KOPT-K1 (cell line): ENCODE results near the gene CHST9.
"Not testable (repeated sequence)": the region's sequence is repeated elsewhere in the genome, so short reads cannot be mapped to it uniquely, and the experiment has no call there.

Source experiments
- H3K27ac ChIP-seq: fragments of 200-600 bp; sonication (generic); 2 replicates; pipeline ENCODE4 v1.5.1; 2016; ENCODE audit warnings: antibody characterized with exemption, mild to moderate bottlenecking, low read depth, low read length; ENCODE audit not compliant: poor library complexity, severe bottlenecking
- H3K36me3 ChIP-seq: fragments of 200-600 bp; sonication (generic); 2 replicates; pipeline ENCODE4 v1.5.1; 2017; ENCODE audit warnings: antibody characterized with exemption, mild to moderate bottlenecking, low read length, moderate library complexity; ENCODE audit not compliant: insufficient read depth
- H3K9me3 ChIP-seq: fragments of 200-600 bp; sonication (generic); 2 replicates; pipeline ENCODE4 v1.5.1; 2017; ENCODE audit warnings: antibody characterized with exemption, low read length, mild to moderate bottlenecking; ENCODE audit not compliant: insufficient read depth, poor library complexity, severe bottlenecking

CHST9 gene, protein sequence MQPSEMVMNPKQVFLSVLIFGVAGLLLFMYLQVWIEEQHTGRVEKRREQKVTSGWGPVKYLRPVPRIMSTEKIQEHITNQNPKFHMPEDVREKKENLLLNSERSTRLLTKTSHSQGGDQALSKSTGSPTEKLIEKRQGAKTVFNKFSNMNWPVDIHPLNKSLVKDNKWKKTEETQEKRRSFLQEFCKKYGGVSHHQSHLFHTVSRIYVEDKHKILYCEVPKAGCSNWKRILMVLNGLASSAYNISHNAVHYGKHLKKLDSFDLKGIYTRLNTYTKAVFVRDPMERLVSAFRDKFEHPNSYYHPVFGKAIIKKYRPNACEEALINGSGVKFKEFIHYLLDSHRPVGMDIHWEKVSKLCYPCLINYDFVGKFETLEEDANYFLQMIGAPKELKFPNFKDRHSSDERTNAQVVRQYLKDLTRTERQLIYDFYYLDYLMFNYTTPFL

GRCh38 chr18:27185025-27185763 is at the start of gene CHST9:
TSS of gene CHST9 (minus strand) at chr18:27185308. CDS start at chr18:27142809, 42,499 bp downstream.
- no peaks in the 10 kb centered on the region for H3K36me3 ChIP-seq

GRCh38 chr18:27232355-27232754 is 47.2 kb upstream of the CHST9 start:
- H3K27ac ChIP-seq, H3K36me3 ChIP-seq, H3K9me3 ChIP-seq: not testable (repeated sequence)

More at GRCh38 chr18:27185025-27185763, at the start of gene CHST9:
- Histone ChIP-seq H3K9me3 (no peaks in the 10 kb centered on the region), H3K27ac (no peak within 1 kb of the TSS)

GRCh38 chr18:27231671-27232070 is 46.6 kb upstream of the CHST9 start:
- not testable (repeated sequence) for H3K36me3 ChIP-seq

GRCh38 chr18:27231221-27231620 is 46.1 kb upstream of the CHST9 start:
- H3K9me3 ChIP-seq, H3K27ac ChIP-seq, H3K36me3 ChIP-seq: not testable (repeated sequence)

More at GRCh38 chr18:27231671-27232070, 46.6 kb upstream of the CHST9 start:
- not testable (repeated sequence) for H3K27ac ChIP-seq, H3K9me3 ChIP-seq

DNA sequence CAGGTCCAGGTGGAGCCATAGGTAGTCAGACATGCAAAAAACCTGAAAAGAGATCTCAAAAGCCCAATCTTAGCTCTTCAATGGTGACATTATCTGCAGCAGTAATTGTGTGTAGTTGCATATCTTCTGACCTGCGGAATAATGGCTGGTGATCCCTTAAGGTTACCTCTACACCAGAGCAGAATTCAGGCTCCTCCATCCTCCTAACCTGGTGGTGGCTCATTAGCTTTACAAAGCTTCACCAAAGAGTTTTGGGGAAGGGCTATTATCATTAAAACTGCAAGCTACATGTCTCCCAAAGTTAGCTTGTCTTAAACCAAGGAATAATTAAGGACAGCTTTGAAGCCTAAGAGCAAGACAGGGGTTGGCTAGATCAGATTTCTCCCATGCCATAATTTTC is 42.6 kb upstream of the CHST9 start:
- no peaks in the 10 kb centered on the region for H3K9me3 ChIP-seq
- no peaks in the 10 kb centered on the region for H3K36me3 ChIP-seq
- H3K27ac ChIP-seq = no peak overlapping the region

GRCh38 chr18:27226556-27227075 is 41.5 kb upstream of the CHST9 start:
- Histone ChIP-seq H3K9me3 (no peaks in the 10 kb centered on the region), H3K27ac (no peak overlapping the region), H3K36me3 (no peaks in the 10 kb centered on the region)

DNA sequence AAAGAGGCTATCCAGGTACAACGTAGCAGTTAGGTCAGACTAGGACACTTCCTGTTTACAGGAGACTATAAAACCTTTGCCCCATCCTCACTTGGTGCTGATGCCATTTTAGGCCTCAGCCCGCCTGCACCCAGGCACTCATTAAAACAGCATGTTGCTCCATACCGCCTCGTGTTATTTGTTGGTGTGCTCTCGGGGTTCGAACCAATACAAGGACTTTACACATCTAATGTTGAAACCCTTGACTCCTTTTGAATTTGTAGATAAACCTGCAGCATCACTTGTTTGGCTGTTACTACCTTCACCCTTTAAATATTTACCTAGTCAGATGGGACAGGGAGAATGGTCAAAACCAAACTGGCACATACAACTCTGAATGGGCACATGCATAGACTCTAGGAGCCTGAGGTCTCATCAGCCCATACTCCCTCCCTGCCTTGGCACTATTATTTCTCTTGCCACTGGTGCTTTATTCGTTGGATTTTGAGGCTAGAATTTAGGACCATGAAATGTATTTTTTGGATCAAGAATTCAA is 40.9 kb upstream of the CHST9 start:
- Histone ChIP-seq H3K36me3 (no peaks in the 10 kb centered on the region), H3K27ac (no peak overlapping the region), H3K9me3 (no peaks in the 10 kb centered on the region)

DNA sequence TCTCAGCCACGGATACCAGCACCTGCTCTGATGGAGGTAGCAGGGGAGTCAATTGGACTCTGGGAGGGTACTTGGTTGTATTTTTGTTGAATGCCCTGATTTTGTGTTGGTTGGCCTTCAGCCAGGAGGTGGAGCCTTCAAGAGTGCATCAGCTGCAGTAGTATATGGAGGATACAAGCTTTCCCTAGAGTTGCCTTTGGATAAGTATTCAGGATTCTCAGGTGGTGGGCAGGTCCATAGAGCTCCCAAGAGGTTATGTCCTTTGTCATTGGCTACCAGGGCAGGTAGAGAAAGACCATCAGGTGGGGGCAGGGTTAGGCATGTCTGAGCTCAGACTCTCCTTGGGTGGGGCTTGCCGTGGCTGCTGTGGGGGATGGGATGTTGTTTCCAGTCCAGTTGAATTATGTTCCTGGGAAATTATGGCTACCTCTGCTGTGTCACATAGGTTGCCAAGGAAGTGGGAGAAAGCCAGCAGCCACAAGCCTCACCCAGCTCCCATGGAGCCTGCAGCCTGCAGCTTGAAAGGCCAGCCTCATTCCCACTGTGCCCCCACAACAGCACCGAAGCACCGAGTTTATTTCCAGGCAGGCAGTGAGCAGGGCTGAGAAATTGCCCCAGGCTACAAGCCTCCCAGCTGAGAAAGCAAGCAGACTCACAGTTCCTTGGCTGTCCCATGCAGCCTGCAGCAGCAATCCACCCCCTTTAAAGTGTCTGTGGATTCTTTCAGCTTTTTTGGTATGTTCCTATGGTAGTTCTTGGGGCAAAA is 38.6 kb upstream of the CHST9 start:
- Histone ChIP-seq H3K27ac (no peak overlapping the region), H3K36me3 (no peaks in the 10 kb centered on the region)

GRCh38 chr18:27214831-27215230 is 29.7 kb upstream of the CHST9 start:
- Histone ChIP-seq H3K9me3 (no peaks in the 10 kb centered on the region), H3K36me3 (no peaks in the 10 kb centered on the region), H3K27ac (no peak overlapping the region)

More for the DNA sequence above, 38.6 kb upstream of the CHST9 start:
- H3K9me3 ChIP-seq = no peaks in the 10 kb centered on the region

GRCh38 chr18:27213123-27213717 is 28.1 kb upstream of the CHST9 start:
- no peaks in the 10 kb centered on the region for H3K9me3 ChIP-seq
- no peaks in the 10 kb centered on the region for H3K36me3 ChIP-seq
- H3K27ac ChIP-seq = no peak overlapping the region

DNA sequence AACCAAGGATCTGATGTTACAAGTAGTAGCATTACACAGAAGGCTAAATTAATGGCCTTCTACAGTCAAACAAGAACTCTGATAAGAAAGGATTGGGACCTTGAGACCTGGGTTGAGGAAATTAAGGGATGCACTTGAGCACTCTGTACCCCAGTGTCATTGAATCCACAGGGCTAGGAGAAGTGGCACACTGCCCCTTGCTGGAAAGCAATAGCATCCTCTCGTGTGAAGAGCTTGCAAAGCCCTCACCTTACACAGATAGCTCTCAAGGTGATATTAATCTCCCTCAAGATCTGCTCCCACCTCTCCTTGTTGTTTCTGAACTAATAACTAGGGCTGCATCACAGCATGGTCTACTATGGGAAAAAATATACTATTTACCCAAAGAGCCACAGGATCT is 26.5 kb upstream of the CHST9 start:
- no peaks in the 10 kb centered on the region for H3K9me3 ChIP-seq
- no peak overlapping the region for H3K27ac ChIP-seq
- H3K36me3 ChIP-seq = no peaks in the 10 kb centered on the region

DNA sequence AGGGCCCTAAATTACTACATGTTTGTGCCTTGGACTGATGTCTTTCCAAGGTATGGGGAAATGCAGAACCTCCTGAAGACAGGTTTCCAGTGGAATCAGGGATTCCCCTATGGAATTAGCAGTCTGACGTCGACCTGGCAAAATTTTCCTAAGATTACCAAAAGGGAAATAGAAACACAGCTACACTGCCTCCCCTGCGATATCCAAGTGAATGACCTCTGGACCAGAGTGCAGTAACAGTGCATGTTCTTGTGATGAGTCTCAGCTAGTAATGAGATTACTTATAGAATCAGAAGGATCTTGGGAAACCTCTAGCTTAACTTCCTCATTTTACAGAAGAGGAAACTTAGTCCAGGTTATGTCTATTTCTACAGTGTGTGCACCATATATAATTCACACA is 21.3 kb upstream of the CHST9 start:
- Histone ChIP-seq H3K36me3 (no peaks in the 10 kb centered on the region), H3K27ac (no peak overlapping the region), H3K9me3 (no peaks in the 10 kb centered on the region)

DNA sequence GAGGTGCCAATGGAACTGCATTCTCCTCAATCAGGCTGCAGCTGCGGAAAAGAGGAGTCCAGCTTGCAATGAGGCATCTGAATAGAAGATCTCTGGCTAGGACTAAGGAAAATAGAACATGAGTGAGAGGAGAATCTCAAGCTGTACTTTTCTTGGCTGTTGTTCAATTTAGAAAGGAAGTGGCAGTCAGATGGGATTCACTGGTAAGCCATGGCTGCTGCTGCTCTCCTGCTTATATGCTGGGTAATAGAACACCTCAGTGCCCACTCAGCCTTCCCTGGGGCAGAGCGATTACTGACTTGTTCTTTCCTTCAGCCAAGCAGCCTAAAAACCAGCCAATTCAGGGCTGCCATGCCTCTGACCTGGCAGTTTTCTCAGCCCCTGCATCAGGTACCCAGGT is 17.6 kb upstream of the CHST9 start:
- Histone ChIP-seq H3K36me3 (no peaks in the 10 kb centered on the region), H3K9me3 (no peaks in the 10 kb centered on the region), H3K27ac (no peak overlapping the region)

DNA sequence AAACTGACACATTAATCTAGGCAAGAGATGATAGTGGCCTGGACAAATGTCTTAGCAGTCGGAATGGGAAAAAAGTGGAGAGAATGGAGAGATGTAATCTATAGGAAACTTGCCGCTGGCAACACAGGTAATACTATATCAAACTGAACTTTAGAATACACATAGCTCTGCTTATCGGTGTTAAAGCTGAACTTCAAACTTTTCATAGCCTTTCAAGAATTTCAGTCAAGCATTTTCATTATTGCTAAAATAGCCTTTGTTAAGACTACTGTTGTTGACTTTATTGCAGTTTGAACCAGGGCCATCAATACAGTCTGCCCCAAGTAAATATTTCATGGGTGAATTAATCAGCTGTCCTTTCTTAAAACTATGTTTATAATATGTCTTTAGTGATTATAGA is 12.9 kb upstream of the CHST9 start:
- Histone ChIP-seq H3K36me3 (no peaks in the 10 kb centered on the region), H3K9me3 (no peaks in the 10 kb centered on the region), H3K27ac (no peak overlapping the region)
